ENCODE results near the gene AQP3.
"Not testable (repeated sequence)": the region's sequence is repeated elsewhere in the genome, so short reads cannot be mapped to it uniquely, and the experiment has no call there.

AQP3 gene

DNA sequence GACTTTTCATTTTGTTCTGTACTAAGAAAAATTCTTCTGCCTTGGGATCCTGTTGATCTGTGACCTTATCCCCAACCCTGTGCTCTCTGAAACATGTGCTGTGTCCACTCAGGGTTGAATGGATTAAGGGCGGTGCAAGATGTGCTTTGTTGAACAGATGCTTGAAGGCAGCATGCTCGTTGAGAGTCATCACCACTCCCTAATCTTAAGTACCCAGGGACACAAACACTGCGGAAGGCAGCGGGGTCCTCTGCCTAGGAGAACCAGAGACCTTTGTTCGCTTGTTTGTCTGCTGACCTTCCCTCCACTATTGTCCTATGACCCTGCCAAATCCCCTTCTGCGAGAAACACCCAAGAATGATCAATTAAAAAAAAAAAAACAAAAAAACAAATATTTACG lies 23.4 kb downstream of the AQP3 start:
- POLR2A ChIA-PET, CTCF ChIA-PET: not testable (repeated sequence)
- no CpG with 5 or more reads among the region's 7 CpGs for WGBS (ENCODE audit: insufficient coverage)

DNA sequence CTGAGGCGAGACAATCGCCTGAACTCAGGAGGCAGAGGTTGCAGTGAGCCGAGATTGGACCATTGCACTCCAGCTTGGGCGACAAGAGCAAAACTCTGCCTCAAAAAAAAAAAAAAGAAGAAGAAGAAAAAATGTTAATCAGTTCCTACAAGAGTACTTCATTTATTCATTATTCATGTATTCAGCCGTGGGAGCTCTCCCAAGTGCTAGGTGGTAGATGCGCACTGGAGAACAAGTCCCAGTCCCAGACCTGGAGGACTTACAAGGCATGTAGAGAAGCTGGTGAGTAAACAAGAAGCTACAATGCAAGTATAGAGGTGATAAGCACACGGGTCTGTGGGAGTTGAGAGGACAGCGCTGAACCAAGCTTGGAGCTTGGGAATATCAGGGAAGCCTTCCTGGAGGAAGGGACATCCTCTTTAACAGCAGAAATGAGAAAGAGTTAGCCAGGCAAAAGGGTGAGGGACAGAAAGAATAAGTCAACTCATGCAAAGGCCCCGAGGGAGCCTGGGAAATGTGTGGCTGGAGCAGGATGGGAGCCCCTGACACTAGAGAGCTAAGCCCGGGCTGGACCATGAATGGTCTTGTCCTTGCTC lies 27.6 kb downstream of the AQP3 start:
- Histone ChIP-seq H3K4me3 (ENCODE audit: control insufficient read depth in 1 of 7, extremely low read depth in 1 of 7, insufficient read depth in 4 of 7, low read depth in 2 of 7, low read length in 6 of 7) (no peak overlapping the region), H3K27me3 (replicated peaks in 2 of 5; ENCODE audit: control insufficient read depth in 4 of 5, insufficient read depth in 5 of 5, low read length in 4 of 5) (no peaks in the 10 kb centered on the region), H3K9me3 (ENCODE audit: control extremely low read depth in 1 of 5, control insufficient read depth in 4 of 5, insufficient read depth in 2 of 5, low read depth in 1 of 5, low read length in 4 of 5) (no peaks in the 10 kb centered on the region), H3K36me3 (ENCODE audit: control insufficient read depth in 4 of 4, insufficient read depth in 4 of 4, low read length in 3 of 4) (no peaks in the 10 kb centered on the region), H3K4me1 (ENCODE audit: control extremely low read depth in 1 of 4, control insufficient read depth in 4 of 4, insufficient read depth in 4 of 4, low read length in 3 of 4) (peaks cover 0 to 3% (median 0%) of the 10 kb centered on the region in 4 experiments), H3K27ac (ENCODE audit: insufficient read depth in 1 of 2, low read depth in 1 of 2, low read length in 2 of 2, poor library complexity in 1 of 2, severe bottlenecking in 2 of 2) (no peak overlapping the region)
- 78% methylated on average over 7 of the region's 10 CpGs for WGBS (ENCODE audit: insufficient coverage)
- DNase-seq: no peak
- CTCF ChIA-PET: interaction anchor here (1.2 to 1.4 kb wide), 4 partner anchors 8 to 43 kb away, joined by 3 to 5 read pairs (median 4); no protein-coding TSS in a partner anchor
- POLR2A ChIA-PET: no interaction called here

More for the DNA sequence above, 23.4 kb downstream of the AQP3 start:
- H3K27me3 ChIP-seq (replicated peaks in 2 of 5; ENCODE audit: control insufficient read depth in 4 of 5, insufficient read depth in 5 of 5, low read length in 4 of 5); H3K36me3 ChIP-seq (ENCODE audit: control insufficient read depth in 4 of 4, insufficient read depth in 4 of 4, low read length in 3 of 4); DNase-seq; H3K9me3 ChIP-seq (ENCODE audit: control extremely low read depth in 1 of 5, control insufficient read depth in 4 of 5, insufficient read depth in 2 of 5, low read depth in 1 of 5, low read length in 4 of 5); H3K27ac ChIP-seq (ENCODE audit: insufficient read depth in 1 of 2, low read depth in 1 of 2, low read length in 2 of 2, poor library complexity in 1 of 2, severe bottlenecking in 2 of 2); H3K4me1 ChIP-seq (ENCODE audit: control extremely low read depth in 1 of 4, control insufficient read depth in 4 of 4, insufficient read depth in 4 of 4, low read length in 3 of 4); H3K4me3 ChIP-seq (ENCODE audit: control insufficient read depth in 1 of 7, extremely low read depth in 1 of 7, insufficient read depth in 4 of 7, low read depth in 2 of 7, low read length in 6 of 7): not testable (repeated sequence)

DNA sequence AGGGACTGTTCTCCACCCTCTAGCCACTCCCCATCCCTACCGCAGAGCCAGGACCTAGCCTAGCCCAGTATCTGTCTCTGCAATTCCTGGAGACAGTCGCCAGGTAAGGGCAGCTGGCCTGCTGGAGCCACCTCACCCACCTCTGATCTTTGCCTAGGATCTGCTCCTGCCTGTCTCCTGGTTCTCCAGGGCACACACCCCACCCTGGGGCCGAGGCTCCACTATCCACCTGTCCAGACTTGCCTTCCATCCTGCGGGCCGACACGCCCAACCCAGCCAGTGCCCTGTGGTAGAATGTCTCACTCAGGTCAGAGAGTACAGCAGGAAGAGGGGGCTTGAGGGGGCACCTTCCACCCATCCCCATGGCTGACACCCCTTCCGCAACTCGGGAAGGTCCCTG lies 29.3 kb downstream of the AQP3 start:
- 93% methylated on average over 4 of the region's 8 CpGs for WGBS (ENCODE audit: insufficient coverage)
- Histone ChIP-seq H3K9me3 (ENCODE audit: control extremely low read depth in 1 of 5, control insufficient read depth in 4 of 5, insufficient read depth in 2 of 5, low read depth in 1 of 5, low read length in 4 of 5) (no peaks in the 10 kb centered on the region), H3K27me3 (replicated peaks in 2 of 5; ENCODE audit: control insufficient read depth in 4 of 5, insufficient read depth in 5 of 5, low read length in 4 of 5) (no peaks in the 10 kb centered on the region), H3K27ac (ENCODE audit: insufficient read depth in 1 of 2, low read depth in 1 of 2, low read length in 2 of 2, poor library complexity in 1 of 2, severe bottlenecking in 2 of 2) (no peak overlapping the region), H3K4me1 (ENCODE audit: control extremely low read depth in 1 of 4, control insufficient read depth in 4 of 4, insufficient read depth in 4 of 4, low read length in 3 of 4) (peaks cover 0 to 10% (median 3%) of the 10 kb centered on the region in 4 experiments), H3K4me3 (ENCODE audit: control insufficient read depth in 1 of 7, extremely low read depth in 1 of 7, insufficient read depth in 4 of 7, low read depth in 2 of 7, low read length in 6 of 7) (no peak overlapping the region), H3K36me3 (ENCODE audit: control insufficient read depth in 4 of 4, insufficient read depth in 4 of 4, low read length in 3 of 4) (no peaks in the 10 kb centered on the region)
- no peak for DNase-seq
- ChIA-PET POLR2A (no interaction called here), CTCF (interaction anchor here (0.7 to 1.9 kb wide), 3 partner anchors 15 to 30 kb away, joined by 3 to 5 read pairs (median 4); no protein-coding TSS in a partner anchor)

DNA sequence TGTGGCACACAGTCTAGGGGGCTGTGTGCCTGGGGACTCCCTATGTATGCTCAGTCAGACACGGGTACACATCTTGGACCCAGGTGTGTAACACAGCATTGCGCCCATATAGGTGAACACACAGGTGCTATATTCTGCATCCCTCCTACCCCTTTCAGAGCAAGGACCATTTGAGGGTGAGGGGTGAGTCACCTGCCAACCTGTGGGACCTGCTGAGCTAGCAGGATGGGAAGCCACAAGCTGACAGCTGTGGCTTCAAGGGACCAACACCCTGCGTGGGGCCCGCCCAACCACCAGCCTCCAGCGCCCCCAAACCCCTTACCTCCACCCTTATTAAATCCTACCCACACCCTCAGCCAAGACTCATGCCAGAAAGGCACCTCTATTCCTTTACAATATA lies 30.4 kb downstream of the AQP3 start:
- no peak for DNase-seq

DNA sequence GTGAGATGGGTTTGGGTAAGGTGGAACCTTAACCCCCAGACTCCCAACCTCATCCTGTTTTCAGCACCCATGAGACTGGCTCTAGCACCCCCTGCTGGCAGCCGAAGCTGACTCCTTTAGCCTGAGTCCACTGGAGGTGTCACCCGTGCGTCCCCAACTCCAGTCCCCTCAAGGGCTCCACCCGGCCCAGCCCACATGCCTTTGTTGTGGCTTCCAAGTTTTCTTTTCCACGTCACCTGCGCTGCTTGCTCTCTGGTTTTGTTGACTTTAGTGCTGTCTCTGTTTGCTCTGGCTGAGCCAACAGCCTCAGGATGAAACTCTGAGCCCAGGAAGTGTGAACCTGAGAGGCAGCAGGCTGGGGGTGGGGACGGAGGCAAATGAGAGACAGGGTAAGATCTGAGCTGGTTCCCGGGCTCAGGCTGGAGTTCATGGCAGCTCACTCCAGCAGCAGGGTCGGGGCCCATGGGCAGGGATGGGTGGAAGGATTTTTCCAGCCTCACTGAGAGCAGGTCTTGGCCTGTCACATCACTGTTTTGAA lies 31.8 kb downstream of the AQP3 start:
- Histone ChIP-seq H3K27me3 (replicated peaks in 2 of 5; ENCODE audit: control insufficient read depth in 4 of 5, insufficient read depth in 5 of 5, low read length in 4 of 5) (no peaks in the 10 kb centered on the region), H3K36me3 (ENCODE audit: control insufficient read depth in 4 of 4, insufficient read depth in 4 of 4, low read length in 3 of 4) (no peaks in the 10 kb centered on the region), H3K9me3 (ENCODE audit: control extremely low read depth in 1 of 5, control insufficient read depth in 4 of 5, insufficient read depth in 2 of 5, low read depth in 1 of 5, low read length in 4 of 5) (no peaks in the 10 kb centered on the region), H3K4me3 (ENCODE audit: control insufficient read depth in 1 of 7, extremely low read depth in 1 of 7, insufficient read depth in 4 of 7, low read depth in 2 of 7, low read length in 6 of 7) (no peak overlapping the region), H3K27ac (ENCODE audit: insufficient read depth in 1 of 2, low read depth in 1 of 2, low read length in 2 of 2, poor library complexity in 1 of 2, severe bottlenecking in 2 of 2) (no peak overlapping the region), H3K4me1 (ENCODE audit: control extremely low read depth in 1 of 4, control insufficient read depth in 4 of 4, insufficient read depth in 4 of 4, low read length in 3 of 4) (peaks cover 0 to 10% (median 3%) of the 10 kb centered on the region in 4 experiments)
- ChIA-PET CTCF (interaction anchor here (0.9 to 3.9 kb wide), 14 partner anchors 11 to 132 kb away, joined by 3 to 27 read pairs (median 7); partner anchors contain the start of gene AQP3), POLR2A (no interaction called here)
- DNase-seq: peak; percentile 53 to 74 (median 64)
- 77% methylated on average over 6 of the region's 9 CpGs for WGBS (ENCODE audit: insufficient coverage)

More for the DNA sequence above, 30.4 kb downstream of the AQP3 start:
- POLR2A ChIA-PET: no interaction called here
- Histone ChIP-seq H3K36me3 (ENCODE audit: control insufficient read depth in 4 of 4, insufficient read depth in 4 of 4, low read length in 3 of 4) (no peaks in the 10 kb centered on the region), H3K4me3 (ENCODE audit: control insufficient read depth in 1 of 7, extremely low read depth in 1 of 7, insufficient read depth in 4 of 7, low read depth in 2 of 7, low read length in 6 of 7) (no peak overlapping the region), H3K27me3 (replicated peaks in 2 of 5; ENCODE audit: control insufficient read depth in 4 of 5, insufficient read depth in 5 of 5, low read length in 4 of 5) (no peaks in the 10 kb centered on the region), H3K4me1 (ENCODE audit: control extremely low read depth in 1 of 4, control insufficient read depth in 4 of 4, insufficient read depth in 4 of 4, low read length in 3 of 4) (peaks cover 0 to 10% (median 3%) of the 10 kb centered on the region in 4 experiments), H3K27ac (ENCODE audit: insufficient read depth in 1 of 2, low read depth in 1 of 2, low read length in 2 of 2, poor library complexity in 1 of 2, severe bottlenecking in 2 of 2) (no peak overlapping the region), H3K9me3 (ENCODE audit: control extremely low read depth in 1 of 5, control insufficient read depth in 4 of 5, insufficient read depth in 2 of 5, low read depth in 1 of 5, low read length in 4 of 5) (no peaks in the 10 kb centered on the region)
- WGBS (ENCODE audit: insufficient coverage): 0% methylated on average over 1 of the region's 5 CpGs
- CTCF ChIA-PET: interaction anchor here (1.1 to 3.9 kb wide), 8 partner anchors 12 to 134 kb away, joined by 4 to 27 read pairs (median 10); partner anchors contain the start of gene AQP3

DNA sequence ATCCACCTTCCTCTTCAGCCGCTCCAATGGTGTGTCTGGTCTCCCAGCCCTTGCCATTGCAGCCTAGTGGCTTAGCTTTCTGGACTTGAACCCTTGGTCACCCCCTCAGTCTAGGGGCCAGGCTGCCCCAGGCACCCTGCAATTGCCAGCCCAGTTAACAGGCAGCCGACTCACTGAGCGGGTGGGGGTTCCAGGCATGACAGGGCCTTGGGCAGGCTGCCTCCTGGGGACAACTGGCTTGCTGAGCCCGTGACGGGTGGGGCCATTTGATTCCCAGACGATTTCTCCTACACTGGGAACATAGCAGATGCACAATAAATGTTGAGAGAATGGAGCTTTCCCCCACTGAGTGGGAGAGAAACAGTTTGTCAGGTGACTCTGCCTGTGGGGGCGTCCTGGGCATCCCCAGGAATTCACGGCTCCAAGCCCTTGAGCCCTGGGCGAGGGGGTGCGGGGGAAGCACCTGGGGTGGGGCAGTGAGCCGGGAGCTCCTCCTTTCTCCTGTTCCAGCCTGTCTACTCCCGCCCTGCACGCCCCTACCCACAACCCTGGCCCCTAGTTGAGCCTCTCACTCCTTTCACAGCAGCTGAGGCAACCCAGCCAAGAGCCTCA lies 32.4 kb downstream of the AQP3 start:
- Histone ChIP-seq H3K9me3 (ENCODE audit: control extremely low read depth in 1 of 5, control insufficient read depth in 4 of 5, insufficient read depth in 2 of 5, low read depth in 1 of 5, low read length in 4 of 5) (no peaks in the 10 kb centered on the region), H3K36me3 (ENCODE audit: control insufficient read depth in 4 of 4, insufficient read depth in 4 of 4, low read length in 3 of 4) (no peaks in the 10 kb centered on the region), H3K4me1 (ENCODE audit: control extremely low read depth in 1 of 4, control insufficient read depth in 4 of 4, insufficient read depth in 4 of 4, low read length in 3 of 4) (peaks cover 0 to 10% (median 3%) of the 10 kb centered on the region in 4 experiments), H3K4me3 (ENCODE audit: control insufficient read depth in 1 of 7, extremely low read depth in 1 of 7, insufficient read depth in 4 of 7, low read depth in 2 of 7, low read length in 6 of 7) (no peak overlapping the region), H3K27me3 (replicated peaks in 2 of 5; ENCODE audit: control insufficient read depth in 4 of 5, insufficient read depth in 5 of 5, low read length in 4 of 5) (no peaks in the 10 kb centered on the region), H3K27ac (ENCODE audit: insufficient read depth in 1 of 2, low read depth in 1 of 2, low read length in 2 of 2, poor library complexity in 1 of 2, severe bottlenecking in 2 of 2) (no peak overlapping the region)
- ChIA-PET POLR2A (no interaction called here), CTCF (interaction anchor here (0.9 to 3.9 kb wide), 13 partner anchors 11 to 57 kb away, joined by 3 to 27 read pairs (median 5); partner anchors contain the start of gene AQP3)
- WGBS (ENCODE audit: insufficient coverage): 100% methylated on average over 6 of the region's 13 CpGs
- DNase-seq: no peak

DNA sequence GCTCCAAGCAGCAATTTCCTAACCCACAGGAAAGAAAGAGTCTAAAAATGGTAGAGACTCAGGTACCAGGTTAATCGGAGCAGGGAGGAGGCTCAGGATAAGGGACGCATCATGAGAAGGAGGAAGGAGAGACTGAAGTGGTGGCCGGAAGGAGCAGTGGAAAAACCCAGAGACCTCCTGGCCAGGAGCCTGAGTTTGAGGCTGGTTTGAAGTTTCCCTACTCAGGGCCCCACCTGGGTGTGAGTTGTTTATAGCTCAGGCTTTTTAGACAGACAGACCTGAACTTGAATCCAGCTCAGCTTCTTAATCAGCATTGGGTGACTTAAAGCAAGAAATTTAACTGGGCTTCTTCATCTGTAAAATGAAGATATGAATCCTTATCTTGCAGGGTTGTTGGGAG lies 33.1 kb downstream of the AQP3 start:
- ChIA-PET POLR2A (no interaction called here), CTCF (interaction anchor here (0.9 to 3.9 kb wide), 7 partner anchors 10 to 53 kb away, joined by 3 to 27 read pairs (median 16); partner anchors contain the start of gene AQP3)
- H3K27me3 ChIP-seq (replicated peaks in 2 of 5; ENCODE audit: control insufficient read depth in 4 of 5, insufficient read depth in 5 of 5, low read length in 4 of 5): no peaks in the 10 kb centered on the region

More for the DNA sequence above, 33.1 kb downstream of the AQP3 start:
- Histone ChIP-seq H3K4me1 (ENCODE audit: control extremely low read depth in 1 of 4, control insufficient read depth in 4 of 4, insufficient read depth in 4 of 4, low read length in 3 of 4) (peaks cover 0 to 10% (median 3%) of the 10 kb centered on the region in 4 experiments), H3K4me3 (ENCODE audit: control insufficient read depth in 1 of 7, extremely low read depth in 1 of 7, insufficient read depth in 4 of 7, low read depth in 2 of 7, low read length in 6 of 7) (no peak overlapping the region), H3K36me3 (ENCODE audit: control insufficient read depth in 4 of 4, insufficient read depth in 4 of 4, low read length in 3 of 4) (no peaks in the 10 kb centered on the region), H3K27ac (ENCODE audit: insufficient read depth in 1 of 2, low read depth in 1 of 2, low read length in 2 of 2, poor library complexity in 1 of 2, severe bottlenecking in 2 of 2) (no peak overlapping the region), H3K9me3 (ENCODE audit: control extremely low read depth in 1 of 5, control insufficient read depth in 4 of 5, insufficient read depth in 2 of 5, low read depth in 1 of 5, low read length in 4 of 5) (no peaks in the 10 kb centered on the region)
- 4% methylated on average over 3 of the region's 3 CpGs for WGBS (ENCODE audit: insufficient coverage)
- peak in 1 of 3 donors; percentile 9 for DNase-seq
